ENCODE measurements around the gene PBX1.

GRCh38 chr1:164578479-164579200 lies 19.7 kb downstream of the PBX1 start:
- TF ChIP-seq, protein P1, sequence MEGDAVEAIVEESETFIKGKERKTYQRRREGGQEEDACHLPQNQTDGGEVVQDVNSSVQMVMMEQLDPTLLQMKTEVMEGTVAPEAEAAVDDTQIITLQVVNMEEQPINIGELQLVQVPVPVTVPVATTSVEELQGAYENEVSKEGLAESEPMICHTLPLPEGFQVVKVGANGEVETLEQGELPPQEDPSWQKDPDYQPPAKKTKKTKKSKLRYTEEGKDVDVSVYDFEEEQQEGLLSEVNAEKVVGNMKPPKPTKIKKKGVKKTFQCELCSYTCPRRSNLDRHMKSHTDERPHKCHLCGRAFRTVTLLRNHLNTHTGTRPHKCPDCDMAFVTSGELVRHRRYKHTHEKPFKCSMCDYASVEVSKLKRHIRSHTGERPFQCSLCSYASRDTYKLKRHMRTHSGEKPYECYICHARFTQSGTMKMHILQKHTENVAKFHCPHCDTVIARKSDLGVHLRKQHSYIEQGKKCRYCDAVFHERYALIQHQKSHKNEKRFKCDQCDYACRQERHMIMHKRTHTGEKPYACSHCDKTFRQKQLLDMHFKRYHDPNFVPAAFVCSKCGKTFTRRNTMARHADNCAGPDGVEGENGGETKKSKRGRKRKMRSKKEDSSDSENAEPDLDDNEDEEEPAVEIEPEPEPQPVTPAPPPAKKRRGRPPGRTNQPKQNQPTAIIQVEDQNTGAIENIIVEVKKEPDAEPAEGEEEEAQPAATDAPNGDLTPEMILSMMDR (IDR thresholded peaks at IDR 0.05; ENCODE audit: low read depth, low read length, poor library complexity, severe bottlenecking), result no peak
- no peak for TF ChIP-seq EZH2phosphoT487 (IDR thresholded peaks at IDR 0.05; ENCODE audit: borderline replicate concordance, low read length)

All from DOHH2 (cell line).